H1 (cell line): Measurements from ENCODE around the gene PTGIR. TPM values are rescaled to one million over a fixed set of nuclear protein-coding genes. Genes with fewer than 3 reads are reported as not detected.

Experiments used
- CTCF ChIA-PET: fragments of 300-600 bp; sonication (Branson Sonifier 250); formaldehyde crosslinking; loops from one replicate; lab custom pipeline; 2021; ENCODE audit not compliant: partially characterized antibody; lab: Charles Lee
- POLR2A ChIA-PET: fragments of 300-600 bp; sonication (Branson Sonifier 250); formaldehyde crosslinking; loops from one replicate; lab custom pipeline; 2021; ENCODE audit warnings: inconsistent platforms; ENCODE audit not compliant: partially characterized antibody; lab: Charles Lee
- DNase-seq, 2 experiments: peaks; one replicate each; pipeline versions ENCODE4 v3.0.0 to v3.0.0-alpha.2; 2010 to 2022; ENCODE audit warnings: low spot score in 2 of 2, low read depth in 1 of 2, mixed read lengths in 1 of 2
- FAIRE-seq: peaks from 2 replicates; lab custom pipeline; 2011; peaks lifted over from hg19 to GRCh38; lab: Jason Lieb, UNC
- H2AFZ ChIP-seq: 2 replicates; pipeline ENCODE4 v1.8.1; 2012; ENCODE audit warnings: low read length, inconsistent platforms
- H2AK5ac ChIP-seq: 2 replicates; pipeline ENCODE4 v1.6.1; 2013; ENCODE audit warnings: low read depth, low read length
- H2BK120ac ChIP-seq: replicated peaks from 2 replicates; pipeline ENCODE3; 2013; ENCODE audit warnings: low read depth, low read length, inconsistent platforms
- H2BK12ac ChIP-seq: 2 replicates; pipeline ENCODE4 v1.6.1; 2013; ENCODE audit warnings: low read depth, low read length
- H2BK15ac ChIP-seq: 2 replicates; pipeline ENCODE4 v1.6.1; 2013; ENCODE audit warnings: low read length
- H2BK20ac ChIP-seq: 2 replicates; pipeline ENCODE4 v1.6.1; 2013; ENCODE audit warnings: low read length
- H2BK5ac ChIP-seq: 2 replicates; pipeline ENCODE4 v1.6.1; 2013; ENCODE audit warnings: low read depth, low read length
- H3K14ac ChIP-seq: 2 replicates; pipeline ENCODE4 v1.6.1; 2013; ENCODE audit warnings: inconsistent platforms; ENCODE audit not compliant: insufficient read length
- H3K18ac ChIP-seq: 2 replicates; pipeline ENCODE4 v1.6.1; 2013; ENCODE audit warnings: low read length; ENCODE audit errors: extremely low read depth
- H3K23ac ChIP-seq: 2 replicates; pipeline ENCODE4 v1.6.1; 2013; ENCODE audit warnings: inconsistent platforms; ENCODE audit not compliant: insufficient read length
- H3K23me2 ChIP-seq: 2 replicates; pipeline ENCODE4 v1.6.1; 2013; ENCODE audit warnings: low read depth, low read length
- H3K27ac ChIP-seq: 2 replicates; pipeline ENCODE4 v1.6.1; 2011; ENCODE audit warnings: low read depth, low read length, inconsistent platforms
- H3K27me3 ChIP-seq, 4 experiments: replicated peaks in 1 of 4; 1 replicate in 1 of 4; 2 replicates in 3 of 4; pipeline versions ENCODE4 v1.6.1 to v1.8.1; 2011 to 2013; ENCODE audit warnings: low read length in 3 of 4, mild to moderate bottlenecking in 3 of 4, inconsistent platforms in 2 of 4, mixed read lengths in 2 of 4, moderate library complexity in 1 of 4; ENCODE audit not compliant: control insufficient read depth in 3 of 4, insufficient read depth in 3 of 4; ENCODE audit errors: extremely low read depth in 1 of 4
- H3K36me3 ChIP-seq, 4 experiments: 2 replicates each; pipeline versions ENCODE4 v1.6.1 to v1.8.1; 2011 to 2013; ENCODE audit warnings: mild to moderate bottlenecking in 4 of 4, low read length in 3 of 4, moderate library complexity in 2 of 4, control low read depth in 1 of 4, inconsistent platforms in 1 of 4; ENCODE audit not compliant: insufficient read depth in 4 of 4, control insufficient read depth in 2 of 4
- H3K4ac ChIP-seq: replicated peaks from 2 replicates; pipeline ENCODE3; 2013; ENCODE audit warnings: low read length, low read depth, mixed read lengths, inconsistent platforms; ENCODE audit not compliant: insufficient read length
- H3K4me1 ChIP-seq, 4 experiments: replicated peaks in 1 of 4; 1 replicate in 1 of 4; 2 replicates in 3 of 4; pipeline versions ENCODE4 v1.6.1 to v1.8.1; 2011 to 2013; ENCODE audit warnings: low read length in 3 of 4, inconsistent platforms in 2 of 4, mixed read lengths in 1 of 4; ENCODE audit not compliant: insufficient read depth in 4 of 4, control insufficient read depth in 3 of 4
- H3K4me2 ChIP-seq, 2 experiments: 2 replicates each; pipeline versions ENCODE4 v1.6.1 to v1.8.1; 2011 to 2013; ENCODE audit warnings: low read depth in 2 of 2, low read length in 2 of 2, control low read depth in 1 of 2, inconsistent platforms in 1 of 2, mild to moderate bottlenecking in 1 of 2; ENCODE audit not compliant: insufficient read depth in 1 of 2
- H3K4me3 ChIP-seq, 4 experiments: fragments of 200-600, 300-600 bp in 1 of 4; sonication (generic), shearing (Covaris generic), sonication (Bioruptor Twin) in 1 of 4; 2 replicates each; pipeline versions ENCODE4 v1.5.1 to v1.8.1; 2011 to 2016; ENCODE audit warnings: low read length in 4 of 4, low read depth in 3 of 4, control low read depth in 2 of 4, inconsistent platforms in 2 of 4, mild to moderate bottlenecking in 2 of 4, mixed read lengths in 1 of 4, moderate library complexity in 1 of 4; ENCODE audit not compliant: insufficient read depth in 2 of 4; ENCODE audit errors: extremely low read depth in 1 of 4
- H3K56ac ChIP-seq: replicated peaks from 2 replicates; pipeline ENCODE3; 2013; ENCODE audit warnings: low read depth, mild to moderate bottlenecking, mixed read lengths, low read length, inconsistent platforms; ENCODE audit not compliant: insufficient read length
- H3K79me1 ChIP-seq: 2 replicates; pipeline ENCODE4 v1.6.1; 2013; ENCODE audit warnings: low read depth, low read length, control low read depth
- H3K79me2 ChIP-seq, 2 experiments: 2 replicates each; pipeline versions ENCODE4 v1.6.1 to v1.8.1; 2012 to 2013; ENCODE audit warnings: low read length in 2 of 2, mild to moderate bottlenecking in 2 of 2, inconsistent platforms in 1 of 2; ENCODE audit not compliant: insufficient read depth in 2 of 2, control insufficient read depth in 1 of 2
- H3K9ac ChIP-seq, 4 experiments: replicated peaks in 1 of 4; 1 replicate in 1 of 4; 2 replicates in 3 of 4; pipeline versions ENCODE4 v1.6.1 to v1.8.1; 2011 to 2013; ENCODE audit warnings: low read depth in 3 of 4, low read length in 3 of 4, control low read depth in 2 of 4, mild to moderate bottlenecking in 2 of 4, moderate library complexity in 2 of 4, inconsistent platforms in 1 of 4; ENCODE audit errors: extremely low read depth in 1 of 4
- H3K9me3 ChIP-seq, 2 experiments: 2 replicates each; pipeline versions ENCODE4 v1.6.1 to v1.8.1; 2012 to 2013; ENCODE audit warnings: mild to moderate bottlenecking in 2 of 2, moderate library complexity in 2 of 2, control low read depth in 1 of 2, inconsistent platforms in 1 of 2, low read depth in 1 of 2, low read length in 1 of 2, mixed read lengths in 1 of 2; ENCODE audit not compliant: insufficient read depth in 2 of 2
- H4K20me1 ChIP-seq, 2 experiments: replicated peaks in 1 of 2; 2 replicates each; pipeline versions ENCODE3 to v1.8.1; 2011 to 2013; ENCODE audit warnings: inconsistent platforms in 2 of 2, low read length in 2 of 2, mild to moderate bottlenecking in 1 of 2; ENCODE audit not compliant: insufficient read depth in 2 of 2, control insufficient read depth in 1 of 2
- H4K5ac ChIP-seq: 2 replicates; pipeline ENCODE4 v1.6.1; 2013; ENCODE audit warnings: low read length, low read depth, mixed read lengths, inconsistent platforms; ENCODE audit not compliant: insufficient read length
- H4K8ac ChIP-seq: 2 replicates; pipeline ENCODE4 v1.8.0; 2013; ENCODE audit warnings: mild to moderate bottlenecking, moderate library complexity, low read length, inconsistent platforms; ENCODE audit not compliant: insufficient read depth; ENCODE audit errors: extremely low read depth
- H4K91ac ChIP-seq: replicated peaks from 2 replicates; pipeline ENCODE3; 2013; ENCODE audit warnings: low read length, mixed read lengths, inconsistent platforms; ENCODE audit not compliant: insufficient read length
- BCL11A ChIP-seq, 2 experiments: IDR thresholded peaks; one replicate each; pipeline ENCODE4 v1.6.1; 2011; ENCODE audit warnings: low read depth in 2 of 2, low read length in 2 of 2, mild to moderate bottlenecking in 2 of 2
- CBX8 ChIP-seq: fragments of 300-800, 300-1000 bp; sonication (generic); IDR thresholded peaks from 2 replicates; pipeline ENCODE4 v1.7.1; 2016; ENCODE audit warnings: low read depth, low read length, borderline replicate concordance
- CHD2 ChIP-seq: IDR thresholded peaks from 2 replicates; pipeline ENCODE4 v1.6.1; 2012; ENCODE audit warnings: low read length, improper control_type of control experiment
- CTCF ChIP-seq, 3 experiments: IDR thresholded peaks; 1 replicate in 2 of 3; 2 replicates in 1 of 3; pipeline versions ENCODE4 v1.5.1 to v1.6.1; 2011; ENCODE audit warnings: low read length in 3 of 3, mild to moderate bottlenecking in 3 of 3, inconsistent platforms in 2 of 3, low read depth in 1 of 3, moderate library complexity in 1 of 3; ENCODE audit not compliant: insufficient read depth in 1 of 3; ENCODE audit errors: control extremely low read depth in 1 of 3
- EP300 ChIP-seq, 2 experiments: IDR thresholded peaks; 1 replicate in 1 of 2; 2 replicates in 1 of 2; pipeline ENCODE4 v1.6.1; 2011 to 2012; ENCODE audit warnings: low read depth in 2 of 2, low read length in 2 of 2, mild to moderate bottlenecking in 2 of 2, borderline replicate concordance in 1 of 2, inconsistent platforms in 1 of 2, moderate library complexity in 1 of 2
- HDAC2 ChIP-seq, 2 experiments: fragments of 300-600 bp in 1 of 2; sonication (generic) in 1 of 2; IDR thresholded peaks; 2 replicates each; pipeline ENCODE4 v1.6.1; 2011 to 2012; ENCODE audit warnings: low read depth in 2 of 2, low read length in 2 of 2, mild to moderate bottlenecking in 2 of 2, moderate library complexity in 2 of 2, borderline replicate concordance in 1 of 2, inconsistent platforms in 1 of 2
- JUN ChIP-seq: IDR thresholded peaks from 2 replicates; pipeline ENCODE4 v1.6.1; 2011; ENCODE audit warnings: low read depth, mild to moderate bottlenecking, improper control_type of control experiment, low read length
- KDM1A ChIP-seq: fragments of 200-600, 300-600 bp; sonication (generic); IDR thresholded peaks from 2 replicates; pipeline ENCODE4 v1.7.1; 2016; ENCODE audit warnings: mild to moderate bottlenecking, low read length, borderline replicate concordance
- MAX ChIP-seq: IDR thresholded peaks from 2 replicates; pipeline ENCODE4 v1.6.1; 2012; ENCODE audit warnings: inconsistent platforms
- SP1 ChIP-seq: IDR thresholded peaks from 2 replicates; pipeline ENCODE4 v1.6.1; 2011; ENCODE audit warnings: low read depth, low read length
- WGBS, 2 experiments: shearing (Covaris generic) in 1 of 2; methylation state at CpG; one replicate each; pipeline versions ENCODE4 v1.1.6 to v1.1.7; 2013 to 2015; ENCODE audit warnings: low lambda C conversion rate in 2 of 2, mixed read lengths in 2 of 2, inconsistent platforms in 1 of 2, low coverage in 1 of 2, missing lambda C conversion rate in 1 of 2; ENCODE audit not compliant: insufficient replicate concordance in 2 of 2, insufficient coverage in 1 of 2, insufficient read length in 1 of 2; ENCODE audit errors: extremely low coverage in 1 of 2, missing lambda C conversion rate in 1 of 2; 5-methylcytosine and 5-hydroxymethylcytosine counted together
- polyA plus RNA-seq, 7 experiments: library from polyadenylated mRNA; depleted of rRNA in 3 of 7; stranded (reverse) in 5 of 7; unstranded in 2 of 7; fragments of >200 nt in 5 of 7; fragments of 200-250 nt in 2 of 7; gene quantifications; 1 replicate in 5 of 7; 2 replicates in 1 of 7; 4 replicates in 1 of 7; pipeline versions ENCODE4 v1.2.1 to v1.2.3, GENCODE V29; 2011 to 2013; ENCODE audit warnings: missing spikeins in 2 of 7, mixed read lengths in 2 of 7
- total RNA-seq: library from RNA; stranded (reverse); fragmentation: NEBNext Ultra II Directional; extraction: Animal tissue kit (Norgen Biotek cat#: 25700); gene quantifications from 2 replicates; pipeline ENCODE4 v1.2.1, GENCODE V29; 2021

The PTGIR gene
- total and polyA plus RNA-seq, 2 of the 8 experiments (the other 6 are each of a cell fraction or from before 2014, with no cell fraction given): 0.15 TPM; not detected in 1

- Histone ChIP-seq H3K9me3 (no peaks in the 10 kb centered on the region), H2AFZ (no peak overlapping the region), H3K4me1 (no peaks in the 10 kb centered on the region), H2AK5ac (no peak overlapping the region), H3K4me3 (no peak overlapping the region), H3K79me1 (no peaks in the 10 kb centered on the region), H2BK20ac (no peak overlapping the region), H3K79me2 (no peaks in the 10 kb centered on the region), H2BK120ac (no peak overlapping the region), H2BK15ac (no peak overlapping the region), H3K9ac (no peak overlapping the region), H3K4me2 (no peak overlapping the region), H2BK12ac (no peak overlapping the region), H3K27me3 (no peaks in the 10 kb centered on the region; a peak in 1 of 7 replicates), H3K14ac (no peak overlapping the region), H4K5ac (no peak overlapping the region), H3K18ac (no peak overlapping the region), H3K23ac (no peak overlapping the region), H3K27ac (no peak overlapping the region), H3K4ac (no peak overlapping the region), H3K23me2 (no peaks in the 10 kb centered on the region), H2BK5ac (no peak overlapping the region), H4K20me1 (no peaks in the 10 kb centered on the region), H3K36me3 (no peaks in the 10 kb centered on the region), H4K8ac (no peak overlapping the region), H3K56ac (no peak overlapping the region), H4K91ac (no peak overlapping the region)
- DNase-seq (no peak), FAIRE-seq (no peak)
- WGBS, 2 experiments: 81% methylated on average over 2 of the region's 2 CpGs; no CpG with 5 or more reads in 1 of the 2 experiments
- ChIA-PET POLR2A (interaction anchor here (0.8 kb wide), 1 partner anchor 20 kb away, joined by 3 read pairs; no protein-coding TSS in a partner anchor), CTCF (interaction anchor here (0.5 to 3.0 kb wide), 20 partner anchors 8 to 1682 kb away, joined by 3 to 18 read pairs (median 4); partner anchors contain the start of gene CALM3)
- TF ChIP-seq SP1: no peak
- TF ChIP-seq BCL11A (IDR thresholded peaks at IDR 0.05; ENCODE audit: low read depth in 2 of 2, low read length in 2 of 2): no peak
- no peak for TF ChIP-seq MAX
- TF ChIP-seq EP300 (IDR thresholded peaks at IDR 0.05; ENCODE audit: borderline replicate concordance in 1 of 2, low read depth in 2 of 2, low read length in 2 of 2): no peak
- peak in 1 of 2 experiments; percentile 39; a peak in 1 of 4 replicates for TF ChIP-seq HDAC2 (IDR thresholded peaks at IDR 0.05; ENCODE audit: borderline replicate concordance in 1 of 2, low read depth in 2 of 2, low read length in 2 of 2)
- no peak for TF ChIP-seq JUN
- TF ChIP-seq CHD2: no peak
- no peak for TF ChIP-seq CBX8
- TF ChIP-seq KDM1A: peak; percentile 71; the same call in 1 of the 2 replicates
- no peak for TF ChIP-seq CTCF (IDR thresholded peaks at IDR 0.05; ENCODE audit: control extremely low read depth in 1 of 3, insufficient read depth in 1 of 3, low read depth in 1 of 3, low read length in 3 of 3)
These were observed 44.6 kb downstream of the PTGIR start for GRCh38 chr19:46580247-46580646.
